Esophagus mucosa (tissue), 1 donor: ENCODE data around the gene TRRAP. TPM values are rescaled to one million over a fixed set of nuclear protein-coding genes. Genes with fewer than 3 reads are reported as not detected.
A peak's percentile ranks its signal among the peaks of the same experiment; 100 is the strongest.

Experiments
- ATAC-seq: fragments of 200-7000 bp; cut with Tn5 transposase; one replicate; pipeline ENCODE4 v1.9.1; 2020
- total RNA-seq: library from RNA; stranded (reverse); gene quantifications from one replicate; pipeline ENCODE4 v1.2.4, GENCODE V29; 2023
- donor health status: DM: yes; HTN: yes; CAD: no.

Gene TRRAP
- total RNA-seq, 1 donor from 2014 or later, result 17.3 TPM

GRCh38 chr7:99008921-99009530 lies 130.7 kb downstream of the TRRAP start:
- no peak for ATAC-seq

GRCh38 chr7:99010281-99010680 lies 131.9 kb downstream of the TRRAP start:
- ATAC-seq, result no peak

GRCh38 chr7:99011341-99011705 lies 133.0 kb downstream of the TRRAP start:
- ATAC-seq, result no peak

GRCh38 chr7:99011706-99012404 lies 133.5 kb downstream of the TRRAP start:
- ATAC-seq, result no peak

- no peak for ATAC-seq
Measured at GRCh38 chr7:99012722-99013121, 134.4 kb downstream of the TRRAP start.

- ATAC-seq, result peak; percentile 11
Measured at GRCh38 chr7:99013266-99014112, 135.2 kb downstream of the TRRAP start.

GRCh38 chr7:99014113-99014985 lies 136.0 kb downstream of the TRRAP start:
- peak; percentile 15 for ATAC-seq

GRCh38 chr7:99016196-99016595 lies 137.9 kb downstream of the TRRAP start:
- no peak for ATAC-seq

- no peak for ATAC-seq
Measured at GRCh38 chr7:99019523-99020412, 141.4 kb downstream of the TRRAP start.

- ATAC-seq, result no peak
Measured at GRCh38 chr7:99020413-99020715, 142.0 kb downstream of the TRRAP start.

- ATAC-seq, result peak; percentile 92
Measured at GRCh38 chr7:99021941-99022560, 143.7 kb downstream of the TRRAP start.

GRCh38 chr7:99024066-99024465 lies 145.7 kb downstream of the TRRAP start:
- ATAC-seq, result no peak

GRCh38 chr7:99027241-99027640 lies 148.9 kb downstream of the TRRAP start:
- no peak for ATAC-seq

- peak; percentile 22 for ATAC-seq
Measured at GRCh38 chr7:99027841-99028240, 149.5 kb downstream of the TRRAP start.

- ATAC-seq, result peak; percentile 27
Measured at GRCh38 chr7:99028261-99028973, 150.1 kb downstream of the TRRAP start.

- ATAC-seq, result no peak
Measured at GRCh38 chr7:99029466-99030435, 151.4 kb downstream of the TRRAP start.

- ATAC-seq, result no peak
Measured at GRCh38 chr7:99030457-99030856, 152.1 kb downstream of the TRRAP start.

GRCh38 chr7:99030951-99031350 lies 152.6 kb downstream of the TRRAP start:
- no peak for ATAC-seq

- no peak for ATAC-seq
Measured at GRCh38 chr7:99031496-99031895, 153.2 kb downstream of the TRRAP start.
